MCF 10A (cell line): ENCODE results near the gene SRGAP3. TPM values are rescaled to one million over a fixed set of nuclear protein-coding genes. Genes with fewer than 3 reads are reported as not detected.

Experiments used
- BruUV-seq: library from RNA; stranded (reverse); fragments of 400-500 nt; replicated peaks from 2 replicates; lab custom pipeline; 2021; lab: Mats Ljungman, UMichigan
- CTCF ChIA-PET: fragments of 300-600 bp; sonication (Branson Sonifier 250); formaldehyde crosslinking; extraction: SDS; loops from one replicate; lab custom pipeline; 2021; ENCODE audit warnings: antibody characterized with exemption, inconsistent platforms; lab: Yijun Ruan, JAX
- POLR2A ChIA-PET: fragments of 300-600, 350-650 bp; sonication (Branson Sonifier 250); formaldehyde crosslinking; extraction: SDS; loops from one replicate; lab custom pipeline; 2020; ENCODE audit warnings: antibody characterized with exemption, inconsistent platforms; lab: Yijun Ruan, JAX
- DNase-seq: peaks from one replicate; pipeline ENCODE4 v3.0.0-alpha.2; 2018; ENCODE audit not compliant: unreplicated experiment
- H3K27ac Mint-ChIP-seq: one replicate; pipeline ENCODE4 v1.8.0; 2022; ENCODE audit warnings: mild to moderate bottlenecking, low read depth, mixed read lengths; ENCODE audit not compliant: unreplicated experiment
- H3K27me3 Mint-ChIP-seq: one replicate; pipeline ENCODE4 v1.8.0; 2022; ENCODE audit warnings: mixed read lengths; ENCODE audit not compliant: insufficient read depth, unreplicated experiment
- H3K36me3 Mint-ChIP-seq: one replicate; pipeline ENCODE4 v1.8.0; 2022; ENCODE audit warnings: mild to moderate bottlenecking, moderate library complexity, mixed read lengths; ENCODE audit not compliant: insufficient read depth, unreplicated experiment
- H3K4me1 Mint-ChIP-seq: one replicate; pipeline ENCODE4 v1.8.0; 2022; ENCODE audit warnings: mixed read lengths; ENCODE audit not compliant: insufficient read depth, unreplicated experiment
- H3K4me3 Mint-ChIP-seq: one replicate; pipeline ENCODE4 v1.8.0; 2022; ENCODE audit warnings: mild to moderate bottlenecking, moderate library complexity, mixed read lengths; ENCODE audit not compliant: unreplicated experiment
- H3K9me3 Mint-ChIP-seq: one replicate; pipeline ENCODE4 v1.8.0; 2022; ENCODE audit warnings: mixed read lengths; ENCODE audit not compliant: unreplicated experiment
- intact Hi-C: fragments of 100-400 bp; cut with micrococcal nuclease; formaldehyde crosslinking; loops from 2 replicates; pipeline ENCODE4 v1.14.1; 2022
- total RNA-seq: library from RNA; stranded (reverse); gene quantifications from 2 replicates; pipeline ENCODE4 v1.2.3, GENCODE V29; 2022
- TF ChIP-seq, protein P1 (sequence below): fragments of 200-600 bp; IDR thresholded peaks from one replicate; pipeline ENCODE4 v1.8.0; 2022; ENCODE audit warnings: antibody characterized with exemption, mild to moderate bottlenecking; ENCODE audit not compliant: unreplicated experiment

Gene SRGAP3
- total RNA-seq, 1 experiment from 2014 or later, result 19.8 TPM

DNA sequence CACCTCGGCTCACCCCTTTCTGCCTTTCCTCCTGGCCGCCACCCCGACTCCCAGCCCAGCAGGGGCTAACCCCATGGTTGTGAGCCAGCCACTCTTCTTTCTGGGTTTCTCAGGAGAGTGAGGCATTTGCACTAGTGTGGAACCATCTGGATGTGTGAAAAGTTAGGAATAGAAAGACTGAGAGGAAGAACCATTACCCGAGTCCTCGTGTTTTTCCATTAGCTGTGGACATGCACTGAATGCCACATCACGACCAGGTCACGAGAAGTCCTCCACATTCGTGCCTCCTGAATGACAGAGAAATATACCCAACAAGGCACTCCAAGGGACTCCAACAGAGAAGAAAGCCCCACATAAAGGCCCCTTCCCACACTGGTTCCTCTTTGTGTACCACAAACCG is 268.1 kb downstream of the SRGAP3 start:
- no peak overlapping the region for H3K4me3 Mint-ChIP-seq
- TF ChIP-seq, protein P1, sequence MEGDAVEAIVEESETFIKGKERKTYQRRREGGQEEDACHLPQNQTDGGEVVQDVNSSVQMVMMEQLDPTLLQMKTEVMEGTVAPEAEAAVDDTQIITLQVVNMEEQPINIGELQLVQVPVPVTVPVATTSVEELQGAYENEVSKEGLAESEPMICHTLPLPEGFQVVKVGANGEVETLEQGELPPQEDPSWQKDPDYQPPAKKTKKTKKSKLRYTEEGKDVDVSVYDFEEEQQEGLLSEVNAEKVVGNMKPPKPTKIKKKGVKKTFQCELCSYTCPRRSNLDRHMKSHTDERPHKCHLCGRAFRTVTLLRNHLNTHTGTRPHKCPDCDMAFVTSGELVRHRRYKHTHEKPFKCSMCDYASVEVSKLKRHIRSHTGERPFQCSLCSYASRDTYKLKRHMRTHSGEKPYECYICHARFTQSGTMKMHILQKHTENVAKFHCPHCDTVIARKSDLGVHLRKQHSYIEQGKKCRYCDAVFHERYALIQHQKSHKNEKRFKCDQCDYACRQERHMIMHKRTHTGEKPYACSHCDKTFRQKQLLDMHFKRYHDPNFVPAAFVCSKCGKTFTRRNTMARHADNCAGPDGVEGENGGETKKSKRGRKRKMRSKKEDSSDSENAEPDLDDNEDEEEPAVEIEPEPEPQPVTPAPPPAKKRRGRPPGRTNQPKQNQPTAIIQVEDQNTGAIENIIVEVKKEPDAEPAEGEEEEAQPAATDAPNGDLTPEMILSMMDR, result no peak
- intact Hi-C loops, result no loop called here
- H3K27ac Mint-ChIP-seq, result no peak overlapping the region
- peaks cover 16% of the 10 kb centered on the region for H3K36me3 Mint-ChIP-seq
- no peaks in the 10 kb centered on the region for H3K27me3 Mint-ChIP-seq
- BruUV-seq, result no TSS peak
- ChIA-PET POLR2A (interaction anchor here (0.7 kb wide), 1 partner anchor 272 kb away, joined by 3 read pairs; no protein-coding TSS in a partner anchor), CTCF (interaction anchor here (2.3 to 3.8 kb wide), 3 partner anchors 7 to 321 kb away, joined by 12 to 25 read pairs (median 13); no protein-coding TSS in a partner anchor)
- DNase-seq, result no peak
- H3K4me1 Mint-ChIP-seq, result no peaks in the 10 kb centered on the region
- H3K9me3 Mint-ChIP-seq, result no peaks in the 10 kb centered on the region

DNA sequence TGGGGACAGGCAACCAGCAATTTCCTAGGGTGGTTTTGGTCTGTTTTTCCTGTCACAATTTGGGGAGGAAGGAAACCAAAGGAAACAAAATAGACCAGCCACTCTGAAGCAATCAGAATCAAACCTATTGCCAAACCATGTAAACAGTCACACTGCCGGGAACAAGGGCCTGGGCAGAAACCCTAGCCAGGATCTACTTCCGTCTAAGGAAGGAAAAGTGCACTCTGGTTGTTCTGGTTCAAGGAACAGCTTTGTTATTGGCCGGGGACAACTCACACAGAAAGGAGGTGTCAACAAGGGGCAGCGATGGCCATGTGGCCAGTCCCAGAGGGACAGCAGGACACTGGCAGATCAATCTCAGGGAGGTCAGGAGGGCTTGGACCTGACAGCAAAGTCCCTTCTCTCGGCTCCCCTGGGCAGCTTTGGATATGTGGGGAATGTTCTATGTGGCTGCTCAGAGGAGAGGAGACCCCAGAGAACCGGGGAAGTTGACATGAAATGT is 268.6 kb downstream of the SRGAP3 start:
- no peak for DNase-seq
- ChIA-PET CTCF (interaction anchor here (0.6 to 3.8 kb wide), 5 partner anchors 8 to 322 kb away, joined by 3 to 25 read pairs (median 12); no protein-coding TSS in a partner anchor), POLR2A (interaction anchor here (0.7 kb wide), 1 partner anchor 273 kb away, joined by 3 read pairs; no protein-coding TSS in a partner anchor)
- no TSS peak for BruUV-seq
- Mint-ChIP-seq H3K36me3 (peaks cover 14% of the 10 kb centered on the region), H3K4me3 (no peak overlapping the region), H3K9me3 (no peaks in the 10 kb centered on the region), H3K4me1 (no peaks in the 10 kb centered on the region), H3K27ac (no peak overlapping the region), H3K27me3 (no peaks in the 10 kb centered on the region)
- intact Hi-C loops, result no loop called here
- TF ChIP-seq, protein P1, result no peak

DNA sequence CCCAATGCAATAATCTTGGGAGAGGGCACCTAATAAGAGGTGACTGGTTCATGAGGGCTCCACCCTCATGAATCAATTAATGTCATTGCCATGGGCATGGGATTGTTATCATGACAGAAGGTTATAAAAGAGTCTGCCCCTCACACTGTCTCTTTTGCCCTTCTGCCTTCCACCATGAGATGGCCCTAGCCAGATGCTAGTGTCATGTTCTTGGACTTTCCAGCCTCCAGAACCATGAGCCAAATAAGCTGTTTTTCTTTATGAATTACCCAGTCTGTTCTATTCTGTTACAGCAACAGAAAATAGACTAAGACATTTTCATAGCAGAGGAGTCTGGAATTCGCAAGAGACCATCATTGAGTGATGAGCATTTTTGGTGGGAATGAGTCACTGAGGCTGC is 270.2 kb downstream of the SRGAP3 start:
- Mint-ChIP-seq H3K27ac (no peak overlapping the region), H3K4me1 (no peaks in the 10 kb centered on the region), H3K4me3 (no peak overlapping the region), H3K36me3 (peaks cover 8% of the 10 kb centered on the region), H3K9me3 (no peaks in the 10 kb centered on the region), H3K27me3 (no peaks in the 10 kb centered on the region)
- intact Hi-C loops, result no loop called here
- TF ChIP-seq, protein P1, result no peak
- BruUV-seq, result no TSS peak
- CTCF ChIA-PET, result interaction anchor here (0.8 to 3.8 kb wide), 4 partner anchors 9 to 323 kb away, joined by 5 to 25 read pairs (median 12); no protein-coding TSS in a partner anchor
- POLR2A ChIA-PET, result no interaction called here
- no peak for DNase-seq

DNA sequence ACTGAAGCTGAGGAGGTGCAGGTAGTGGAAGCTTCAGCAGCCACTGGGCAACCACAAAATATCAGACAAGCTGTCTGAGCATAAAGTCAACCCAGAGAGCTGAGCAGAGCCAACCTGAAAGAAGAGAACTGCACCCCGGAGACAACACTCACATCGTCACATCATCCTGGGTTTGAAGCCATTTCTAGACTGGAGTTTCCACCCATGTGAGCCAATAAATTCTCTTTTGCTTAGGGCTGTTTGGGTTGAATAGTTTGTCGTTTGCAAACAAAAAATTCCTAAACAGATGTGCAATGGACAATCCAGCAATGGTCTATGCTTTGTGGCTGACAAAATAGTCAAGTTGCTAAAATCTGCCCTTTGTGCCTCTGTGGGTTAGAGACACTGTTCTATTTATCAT is 270.9 kb downstream of the SRGAP3 start:
- no peaks in the 10 kb centered on the region for H3K4me1 Mint-ChIP-seq
- ChIA-PET CTCF (interaction anchor here (1.6 to 3.8 kb wide), 3 partner anchors 9 to 324 kb away, joined by 12 to 25 read pairs (median 13); no protein-coding TSS in a partner anchor), POLR2A (interaction anchor here (0.6 to 1.2 kb wide), 2 partner anchors 14 to 271 kb away, joined by 3 to 4 read pairs; partner anchors contain the start of gene SRGAP3)
- peaks cover 4% of the 10 kb centered on the region for H3K36me3 Mint-ChIP-seq
- no peak overlapping the region for H3K27ac Mint-ChIP-seq
- no peak overlapping the region for H3K4me3 Mint-ChIP-seq
- BruUV-seq, result no TSS peak
- H3K9me3 Mint-ChIP-seq, result no peaks in the 10 kb centered on the region
- DNase-seq, result no peak
- intact Hi-C loops, result no loop called here
- no peaks in the 10 kb centered on the region for H3K27me3 Mint-ChIP-seq
- TF ChIP-seq, protein P1, result no peak
